Body of pancreas (tissue), 4 donors: ENCODE measurements around the gene GRAMD4.

Source experiments
- POLR2A ChIP-seq, 3 donors: fragments of 450-650 bp; IDR thresholded peaks; one replicate each; pipeline ENCODE4 v1.6.1; 2016; ENCODE audit warnings: antibody characterized with exemption in 3 of 3, mild to moderate bottlenecking in 2 of 3
- TF ChIP-seq, protein P1 (sequence below), 7 experiments: fragments of 450-650 bp in 4 of 7; fragments of 200-600 bp in 3 of 7; sonication (generic) in 3 of 7; IDR thresholded peaks; one replicate each; pipeline ENCODE4 v1.5.1; 2016 to 2019; ENCODE audit warnings: antibody characterized with exemption in 7 of 7

DNA sequence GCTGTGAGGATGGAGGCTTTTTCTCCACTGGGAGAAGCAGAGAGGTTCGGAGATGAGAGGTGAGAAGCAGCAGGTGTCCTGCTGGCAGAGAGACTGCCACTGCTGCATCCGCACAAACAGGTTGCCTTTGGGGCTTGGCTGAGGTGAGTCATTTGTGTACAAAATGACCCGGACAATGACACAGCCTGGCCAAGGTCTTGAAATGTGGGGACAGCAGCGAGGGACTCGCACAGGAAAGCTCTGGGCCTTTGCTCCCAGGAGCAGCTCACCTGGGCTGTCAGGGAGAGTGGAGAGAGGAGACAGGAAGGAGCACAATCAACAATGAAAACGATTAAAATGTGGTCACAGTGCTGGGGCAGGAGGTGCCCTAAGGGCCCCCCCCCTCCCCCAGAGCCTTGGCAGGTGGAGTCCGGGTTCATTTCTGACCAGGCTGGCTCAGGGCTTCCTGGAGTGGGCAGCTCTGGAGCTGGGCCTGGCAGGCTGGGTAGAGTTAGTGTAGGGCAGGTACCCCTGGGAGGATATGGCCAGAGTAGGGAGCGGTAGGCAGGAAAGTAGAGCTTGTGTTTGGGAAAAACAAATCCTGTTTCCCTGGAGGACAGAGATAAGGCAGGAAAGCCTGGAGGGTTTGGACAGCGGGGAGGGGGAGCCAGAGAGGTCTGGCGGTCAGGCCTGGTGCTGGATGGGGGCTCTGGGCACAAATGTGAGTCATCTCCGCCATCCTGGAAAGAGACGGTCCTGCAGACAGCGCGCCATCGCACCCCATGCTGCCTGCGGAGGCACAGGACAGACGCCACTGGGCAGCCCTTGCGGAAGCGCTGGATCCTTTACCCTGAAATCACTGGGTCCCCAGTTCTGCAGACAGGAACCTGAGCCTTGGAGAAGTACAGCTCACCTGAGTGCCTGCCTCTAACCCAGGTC, 44.9 kb upstream of the GRAMD4 start:
- TF ChIP-seq, protein P1, sequence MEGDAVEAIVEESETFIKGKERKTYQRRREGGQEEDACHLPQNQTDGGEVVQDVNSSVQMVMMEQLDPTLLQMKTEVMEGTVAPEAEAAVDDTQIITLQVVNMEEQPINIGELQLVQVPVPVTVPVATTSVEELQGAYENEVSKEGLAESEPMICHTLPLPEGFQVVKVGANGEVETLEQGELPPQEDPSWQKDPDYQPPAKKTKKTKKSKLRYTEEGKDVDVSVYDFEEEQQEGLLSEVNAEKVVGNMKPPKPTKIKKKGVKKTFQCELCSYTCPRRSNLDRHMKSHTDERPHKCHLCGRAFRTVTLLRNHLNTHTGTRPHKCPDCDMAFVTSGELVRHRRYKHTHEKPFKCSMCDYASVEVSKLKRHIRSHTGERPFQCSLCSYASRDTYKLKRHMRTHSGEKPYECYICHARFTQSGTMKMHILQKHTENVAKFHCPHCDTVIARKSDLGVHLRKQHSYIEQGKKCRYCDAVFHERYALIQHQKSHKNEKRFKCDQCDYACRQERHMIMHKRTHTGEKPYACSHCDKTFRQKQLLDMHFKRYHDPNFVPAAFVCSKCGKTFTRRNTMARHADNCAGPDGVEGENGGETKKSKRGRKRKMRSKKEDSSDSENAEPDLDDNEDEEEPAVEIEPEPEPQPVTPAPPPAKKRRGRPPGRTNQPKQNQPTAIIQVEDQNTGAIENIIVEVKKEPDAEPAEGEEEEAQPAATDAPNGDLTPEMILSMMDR (IDR thresholded peaks at IDR 0.05), result peak in 2 of 7 experiments; percentile 6 to 12
- peak; percentile 37 to 60 (median 50) for TF ChIP-seq POLR2A (IDR thresholded peaks at IDR 0.05)
